ENCODE results near the gene PPP2R5B.

The PPP2R5B gene

GRCh38 chr11:64888406-64888728, 36.1 kb upstream of the PPP2R5B start:
- FAIRE-seq (no peak), DNase-seq (ENCODE audit: extremely low spot score, insufficient read length, low read depth) (no peak)

- no peak for DNase-seq (ENCODE audit: extremely low spot score, insufficient read length, low read depth)
- no peak for FAIRE-seq
Measured at GRCh38 chr11:64888729-64889511, 35.6 kb upstream of the PPP2R5B start.

GRCh38 chr11:64890522-64890939, 34.0 kb upstream of the PPP2R5B start:
- no peak for FAIRE-seq
- no peak for DNase-seq (ENCODE audit: extremely low spot score, insufficient read length, low read depth)

GRCh38 chr11:64891215-64891848, 33.2 kb upstream of the PPP2R5B start:
- DNase-seq (ENCODE audit: extremely low spot score, insufficient read length, low read depth) (no peak), FAIRE-seq (no peak)

GRCh38 chr11:64891880-64892279, 32.6 kb upstream of the PPP2R5B start:
- no peak for FAIRE-seq
- DNase-seq (ENCODE audit: extremely low spot score, insufficient read length, low read depth): no peak

- FAIRE-seq (no peak), DNase-seq (ENCODE audit: extremely low spot score, insufficient read length, low read depth) (no peak)
Measured at GRCh38 chr11:64892411-64892831, 32.1 kb upstream of the PPP2R5B start.

- DNase-seq (ENCODE audit: extremely low spot score, insufficient read length, low read depth): no peak
- no peak for FAIRE-seq
Measured at GRCh38 chr11:64892838-64893193, 31.7 kb upstream of the PPP2R5B start.

- DNase-seq (ENCODE audit: extremely low spot score, insufficient read length, low read depth): no peak
Measured at GRCh38 chr11:64893194-64894069, 31.1 kb upstream of the PPP2R5B start.

GRCh38 chr11:64894070-64894811, 30.2 kb upstream of the PPP2R5B start:
- FAIRE-seq (peak; percentile 86), DNase-seq (ENCODE audit: extremely low spot score, insufficient read length, low read depth) (peak; percentile 75)

More at GRCh38 chr11:64893194-64894069, 31.1 kb upstream of the PPP2R5B start:
- FAIRE-seq: peak; percentile 83

- no peak for DNase-seq (ENCODE audit: extremely low spot score, insufficient read length, low read depth)
- no peak for FAIRE-seq
Measured at GRCh38 chr11:64894812-64895452, 29.6 kb upstream of the PPP2R5B start.

- FAIRE-seq (no peak), DNase-seq (ENCODE audit: extremely low spot score, insufficient read length, low read depth) (no peak)
Measured at GRCh38 chr11:64896448-64897022, 28.0 kb upstream of the PPP2R5B start.

GRCh38 chr11:64897381-64898075, 27.0 kb upstream of the PPP2R5B start:
- FAIRE-seq (no peak), DNase-seq (ENCODE audit: extremely low spot score, insufficient read length, low read depth) (no peak)

GRCh38 chr11:64898076-64898445, 26.4 kb upstream of the PPP2R5B start:
- no peak for DNase-seq (ENCODE audit: extremely low spot score, insufficient read length, low read depth)
- no peak for FAIRE-seq

GRCh38 chr11:64898541-64898940, 25.9 kb upstream of the PPP2R5B start:
- no peak for DNase-seq (ENCODE audit: extremely low spot score, insufficient read length, low read depth)
- FAIRE-seq: no peak

- FAIRE-seq (peak; percentile 24), DNase-seq (ENCODE audit: extremely low spot score, insufficient read length, low read depth) (no peak)
Measured at GRCh38 chr11:64900263-64900678, 24.2 kb upstream of the PPP2R5B start.

GRCh38 chr11:64900774-64901173, 23.7 kb upstream of the PPP2R5B start:
- FAIRE-seq: no peak

GRCh38 chr11:64902102-64902900, 22.2 kb upstream of the PPP2R5B start:
- FAIRE-seq (no peak), DNase-seq (ENCODE audit: extremely low spot score, insufficient read length, low read depth) (no peak)

More at GRCh38 chr11:64900774-64901173, 23.7 kb upstream of the PPP2R5B start:
- DNase-seq (ENCODE audit: extremely low spot score, insufficient read length, low read depth): no peak

- FAIRE-seq: no peak
Measured at GRCh38 chr11:64903291-64903833, 21.1 kb upstream of the PPP2R5B start.

More at GRCh38 chr11:64903291-64903833, 21.1 kb upstream of the PPP2R5B start:
- DNase-seq (ENCODE audit: extremely low spot score, insufficient read length, low read depth): no peak
